Gastroesophageal sphincter (tissue), 4 donors: ENCODE measurements around the gene GGCX. TPM values are rescaled to one million over a fixed set of nuclear protein-coding genes. Genes with fewer than 3 reads are reported as not detected.
A peak's percentile ranks its signal among the peaks of the same experiment; 100 is the strongest.

Source experiments
- ATAC-seq: fragments of 150-250 bp; one replicate; pipeline ENCODE4 v1.9.1; 2016; ENCODE audit warnings: mild to moderate bottlenecking, moderate library complexity
- H3K27ac ChIP-seq, 4 donors: fragments of 200-600 bp; sonication (generic) in 3 of 4; 1 replicate in 3 of 4; 2 replicates in 1 of 4; pipeline ENCODE4 v1.5.1; 2016 to 2019
- H3K27me3 ChIP-seq: fragments of 200-600 bp; sonication (generic); one replicate; pipeline ENCODE4 v1.5.1; 2019
- H3K36me3 ChIP-seq, 2 donors: fragments of 200-600 bp; sonication (generic); one replicate each; pipeline ENCODE4 v1.5.1; 2019; ENCODE audit warnings: control low read depth in 1 of 2
- H3K4me1 ChIP-seq, 3 donors: fragments of 200-600 bp; sonication (generic); 1 replicate in 2 of 3; 2 replicates in 1 of 3; pipeline ENCODE4 v1.5.1; 2016 to 2019; ENCODE audit warnings: control low read depth in 2 of 3
- H3K4me3 ChIP-seq, 2 donors: fragments of 200-600 bp; sonication (generic); one replicate each; pipeline ENCODE4 v1.5.1; 2019; ENCODE audit warnings: mild to moderate bottlenecking in 1 of 2, moderate library complexity in 1 of 2
- H3K9me3 ChIP-seq, 3 donors: fragments of 200-600 bp; sonication (generic); one replicate each; pipeline ENCODE4 v1.5.1; 2017 to 2019; ENCODE audit warnings: control low read depth in 2 of 3
- EP300 ChIP-seq: sonication (generic); formaldehyde crosslinking; IDR thresholded peaks from one replicate; pipeline ENCODE4 v1.6.1; 2017; ENCODE audit warnings: antibody characterized with exemption, mild to moderate bottlenecking
- POLR2A ChIP-seq, 2 donors: fragments of 450-650 bp; IDR thresholded peaks; one replicate each; pipeline ENCODE4 v1.6.1; 2017; ENCODE audit warnings: antibody characterized with exemption in 2 of 2, mild to moderate bottlenecking in 2 of 2, moderate library complexity in 1 of 2
- POLR2AphosphoS5 ChIP-seq: sonication (generic); formaldehyde crosslinking; IDR thresholded peaks from one replicate; pipeline ENCODE4 v1.6.1; 2017; ENCODE audit warnings: antibody characterized with exemption
- WGBS, 2 donors: methylation state at CpG; one replicate each; pipeline ENCODE4 v1.1.5; 2018; ENCODE audit warnings: low coverage in 1 of 2; 5-methylcytosine and 5-hydroxymethylcytosine counted together
- total RNA-seq, 4 donors: library from RNA; depleted of rRNA; stranded (reverse); fragments of >200 nt; gene quantifications; one replicate each; pipeline ENCODE4 v1.1.0, GENCODE V29; 2016
- TF ChIP-seq, protein P1 (sequence below), 4 experiments: fragments of 200-600 bp in 2 of 4; fragments of 450-650 bp in 2 of 4; sonication (generic) in 1 of 4; IDR thresholded peaks; one replicate each; pipeline ENCODE4 v1.5.1; 2017 to 2019; ENCODE audit warnings: antibody characterized with exemption in 4 of 4, mild to moderate bottlenecking in 2 of 4, moderate library complexity in 2 of 4

GGCX gene
- total RNA-seq, 4 donors from 2014 or later: 16.2 to 29.3 (median 24.3) TPM

DNA sequence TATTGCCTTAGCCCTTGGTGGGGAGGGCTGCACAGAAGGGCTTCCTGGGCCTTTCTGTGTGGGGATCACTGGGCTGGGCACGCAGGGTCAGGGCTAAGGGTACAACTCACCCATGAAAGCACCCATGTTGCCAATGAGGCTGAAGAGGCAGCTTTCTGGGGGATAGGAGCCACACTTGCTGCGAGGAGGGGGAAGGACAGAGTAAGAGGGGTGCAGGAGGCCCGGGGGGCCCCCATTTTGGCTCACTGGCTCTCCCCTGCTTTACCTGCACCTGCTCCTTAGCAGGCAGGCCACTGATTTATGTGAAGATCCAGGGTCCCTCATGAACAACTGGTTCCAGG is 38.9 kb upstream of the GGCX start:
- H3K36me3 ChIP-seq: peaks cover 0 to 48% of the 10 kb centered on the region in 2 donors
- peaks cover 3 to 82% (median 33%) of the 10 kb centered on the region in 3 donors for H3K4me1 ChIP-seq
- H3K27ac ChIP-seq: peak overlapping the region in 2 of 4 donors; percentile 45 to 56
- TF ChIP-seq EP300 (no peak), POLR2A (IDR thresholded peaks at IDR 0.05) (no peak), POLR2AphosphoS5 (no peak)
- TF ChIP-seq, protein P1, sequence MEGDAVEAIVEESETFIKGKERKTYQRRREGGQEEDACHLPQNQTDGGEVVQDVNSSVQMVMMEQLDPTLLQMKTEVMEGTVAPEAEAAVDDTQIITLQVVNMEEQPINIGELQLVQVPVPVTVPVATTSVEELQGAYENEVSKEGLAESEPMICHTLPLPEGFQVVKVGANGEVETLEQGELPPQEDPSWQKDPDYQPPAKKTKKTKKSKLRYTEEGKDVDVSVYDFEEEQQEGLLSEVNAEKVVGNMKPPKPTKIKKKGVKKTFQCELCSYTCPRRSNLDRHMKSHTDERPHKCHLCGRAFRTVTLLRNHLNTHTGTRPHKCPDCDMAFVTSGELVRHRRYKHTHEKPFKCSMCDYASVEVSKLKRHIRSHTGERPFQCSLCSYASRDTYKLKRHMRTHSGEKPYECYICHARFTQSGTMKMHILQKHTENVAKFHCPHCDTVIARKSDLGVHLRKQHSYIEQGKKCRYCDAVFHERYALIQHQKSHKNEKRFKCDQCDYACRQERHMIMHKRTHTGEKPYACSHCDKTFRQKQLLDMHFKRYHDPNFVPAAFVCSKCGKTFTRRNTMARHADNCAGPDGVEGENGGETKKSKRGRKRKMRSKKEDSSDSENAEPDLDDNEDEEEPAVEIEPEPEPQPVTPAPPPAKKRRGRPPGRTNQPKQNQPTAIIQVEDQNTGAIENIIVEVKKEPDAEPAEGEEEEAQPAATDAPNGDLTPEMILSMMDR (IDR thresholded peaks at IDR 0.05): no peak
- ATAC-seq: no peak
- no peaks in the 10 kb centered on the region for H3K27me3 ChIP-seq
- H3K9me3 ChIP-seq: no peaks in the 10 kb centered on the region
- H3K4me3 ChIP-seq: no peak overlapping the region
- WGBS, 2 donors: 48 to 83% methylated on average over 1 to 2 of the region's 3 CpGs

DNA sequence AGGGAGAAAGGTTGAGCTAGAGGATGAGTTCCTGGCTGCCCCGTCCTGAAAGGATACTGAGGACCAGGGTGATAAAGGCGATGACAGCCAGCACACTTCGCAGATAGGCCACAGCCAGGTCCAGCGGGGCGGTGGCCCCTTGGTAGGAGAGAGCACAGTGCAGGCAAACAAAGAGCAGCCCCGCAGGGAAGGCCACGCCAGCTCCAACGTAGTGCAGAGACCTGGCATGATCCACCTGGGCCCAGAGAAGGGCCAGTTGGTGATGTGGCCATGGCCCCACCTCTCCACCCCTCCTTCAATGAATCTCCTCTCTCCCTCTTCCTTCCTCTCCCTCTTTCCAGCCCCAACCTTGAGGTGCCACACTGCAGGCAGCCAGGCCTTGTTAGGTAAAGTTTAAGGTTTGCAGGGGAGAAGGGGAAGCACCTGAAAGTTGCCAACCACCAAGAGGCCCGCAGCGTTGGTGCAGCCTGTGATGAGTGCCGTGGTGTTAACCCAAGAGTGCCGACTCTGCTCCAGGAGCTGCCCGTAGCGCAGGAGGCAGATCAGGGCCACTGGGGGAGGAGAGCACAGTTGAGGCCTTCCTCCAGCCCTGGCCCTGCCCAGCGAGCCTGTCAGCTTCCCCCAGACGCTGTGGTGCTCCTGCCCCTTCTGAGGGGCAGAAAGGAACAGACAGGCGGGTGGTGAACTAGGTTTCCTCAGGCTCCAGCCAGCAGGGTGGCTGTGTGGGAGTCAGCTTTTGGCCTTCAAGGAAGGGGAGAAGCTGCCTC is 38.4 kb upstream of the GGCX start:
- peaks cover 3 to 81% (median 30%) of the 10 kb centered on the region in 3 donors for H3K4me1 ChIP-seq
- WGBS, 2 donors: 40 to 55% methylated on average over 3 to 4 of the region's 17 CpGs
- H3K27me3 ChIP-seq: no peaks in the 10 kb centered on the region
- peaks cover 0 to 48% of the 10 kb centered on the region in 2 donors for H3K36me3 ChIP-seq
- H3K9me3 ChIP-seq: no peaks in the 10 kb centered on the region
- no peak overlapping the region for H3K4me3 ChIP-seq
- peak overlapping the region in 2 of 4 donors; percentile 45 to 56 for H3K27ac ChIP-seq
- no peak for ATAC-seq
- TF ChIP-seq POLR2AphosphoS5 (no peak), EP300 (no peak), POLR2A (IDR thresholded peaks at IDR 0.05) (no peak)
- TF ChIP-seq, protein P1 (IDR thresholded peaks at IDR 0.05): no peak

DNA sequence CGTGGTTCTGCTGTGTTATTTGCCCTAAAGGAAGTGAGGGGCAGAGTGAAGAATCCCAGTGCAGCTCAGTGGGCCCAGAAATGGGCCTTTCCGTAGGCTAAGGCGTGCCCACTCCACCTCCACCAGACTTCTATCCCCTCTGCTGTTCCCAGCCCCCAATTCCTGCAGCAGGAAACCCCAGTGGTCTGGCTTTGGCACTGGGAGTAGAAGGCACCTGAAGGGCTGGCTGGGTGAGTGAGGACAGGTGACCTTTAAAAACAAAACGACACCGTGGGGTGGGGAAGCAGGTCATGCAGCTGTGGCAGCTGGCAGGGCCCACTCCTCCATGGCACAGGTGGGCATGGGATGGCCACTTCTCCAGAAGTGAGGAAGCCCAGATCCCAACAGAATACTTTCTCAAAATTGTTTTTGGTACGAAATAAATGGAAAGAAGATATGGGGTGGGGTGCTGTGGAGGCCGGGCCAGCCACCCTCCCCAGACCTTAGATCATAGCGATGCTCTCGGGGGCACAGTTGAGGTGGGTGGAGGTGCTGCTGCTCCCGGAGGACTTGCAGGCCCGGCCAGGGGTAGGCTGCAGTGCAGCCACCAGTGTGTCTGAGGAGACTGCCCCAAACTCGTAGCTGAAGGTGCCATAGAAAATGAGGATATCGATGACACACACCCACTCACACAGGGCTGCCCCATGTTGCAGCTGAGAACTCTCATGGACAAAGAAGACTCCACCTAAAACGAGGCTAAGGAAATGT is 37.5 kb upstream of the GGCX start:
- H3K4me1 ChIP-seq: peaks cover 0 to 81% (median 27%) of the 10 kb centered on the region in 3 donors
- no peaks in the 10 kb centered on the region for H3K9me3 ChIP-seq
- H3K36me3 ChIP-seq: peaks cover 0 to 48% of the 10 kb centered on the region in 2 donors
- H3K4me3 ChIP-seq: no peak overlapping the region
- WGBS, 2 donors: 29 to 53% methylated on average over 1 to 6 of the region's 14 CpGs
- H3K27me3 ChIP-seq: no peaks in the 10 kb centered on the region
- ATAC-seq: no peak
- TF ChIP-seq, protein P1 (IDR thresholded peaks at IDR 0.05): no peak
- no peak for TF ChIP-seq EP300
- no peak for TF ChIP-seq POLR2AphosphoS5
- TF ChIP-seq POLR2A (IDR thresholded peaks at IDR 0.05): no peak
- H3K27ac ChIP-seq: no peak overlapping the region

DNA sequence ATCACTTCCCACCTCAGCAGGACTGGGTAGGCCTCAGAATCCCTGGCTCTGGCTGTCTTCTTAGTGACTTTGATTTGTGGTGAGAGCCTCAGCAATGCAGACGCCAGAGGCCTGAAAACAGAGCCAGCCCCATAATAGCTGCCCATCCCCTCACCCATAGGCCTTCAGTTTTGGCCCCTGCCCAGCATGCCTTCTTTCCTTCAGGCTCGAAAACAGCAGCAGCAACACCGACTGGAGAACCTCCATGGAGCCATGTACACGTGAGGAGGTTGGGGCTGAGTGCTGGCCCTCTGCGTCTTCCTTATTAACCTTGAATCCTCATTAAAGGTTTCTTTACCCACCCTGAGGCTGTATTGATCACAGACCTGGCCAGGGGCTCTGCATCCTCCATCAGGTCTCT is 35.9 kb upstream of the GGCX start:
- H3K27me3 ChIP-seq: no peaks in the 10 kb centered on the region
- 58 to 100% methylated on average over 1 to 4 of the region's 5 CpGs for WGBS, 2 donors
- no peaks in the 10 kb centered on the region for H3K9me3 ChIP-seq
- peaks cover 0 to 82% (median 24%) of the 10 kb centered on the region in 3 donors for H3K4me1 ChIP-seq
- TF ChIP-seq POLR2AphosphoS5: no peak
- no peak for TF ChIP-seq POLR2A (IDR thresholded peaks at IDR 0.05)
- TF ChIP-seq EP300: no peak
- TF ChIP-seq, protein P1 (IDR thresholded peaks at IDR 0.05): no peak
- no peak overlapping the region for H3K4me3 ChIP-seq
- H3K36me3 ChIP-seq: peaks cover 0 to 54% of the 10 kb centered on the region in 2 donors
- H3K27ac ChIP-seq: peak overlapping the region in 2 of 4 donors; percentile 93 to 95
- ATAC-seq: no peak
